CD14-positive monocyte (primary cell): ENCODE data around the gene TREML2. TPM values are rescaled to one million over a fixed set of nuclear protein-coding genes. Genes with fewer than 3 reads are reported as not detected.

Source experiments
- DNase-seq, 3 donors: peaks; one replicate each; pipeline ENCODE4 v3.0.0-alpha.2; 2011 to 2022
- H2AFZ ChIP-seq: 2 replicates; pipeline ENCODE4 v1.6.0; 2012; ENCODE audit warnings: mild to moderate bottlenecking, low read depth, low read length, inconsistent platforms; ENCODE audit not compliant: insufficient read depth, poor library complexity, severe bottlenecking
- H3K27ac ChIP-seq, 2 donors: 1 replicate in 1 of 2; 2 replicates in 1 of 2; pipeline ENCODE4 v1.5.1; 2012 to 2013; ENCODE audit warnings: low read length in 2 of 2, control low read depth in 1 of 2, inconsistent platforms in 1 of 2, low read depth in 1 of 2, mild to moderate bottlenecking in 1 of 2
- H3K27me3 ChIP-seq, 2 donors: one replicate each; pipeline versions ENCODE4 v1.6.0 to v1.6.1; 2011 to 2013; ENCODE audit warnings: low read length in 2 of 2; ENCODE audit not compliant: control insufficient read depth in 2 of 2, insufficient read depth in 2 of 2
- H3K36me3 ChIP-seq, 2 donors: replicated peaks in 1 of 2; 1 replicate in 1 of 2; 2 replicates in 1 of 2; pipeline versions ENCODE4 v1.5.1 to v1.6.1; 2012 to 2013; ENCODE audit warnings: low read length in 2 of 2, control low read depth in 1 of 2, inconsistent platforms in 1 of 2, mild to moderate bottlenecking in 1 of 2; ENCODE audit not compliant: insufficient read depth in 2 of 2, control insufficient read depth in 1 of 2
- H3K4me1 ChIP-seq, 2 donors: 1 replicate in 1 of 2; 2 replicates in 1 of 2; pipeline versions ENCODE4 v1.5.1 to v1.6.1; 2012 to 2013; ENCODE audit warnings: low read length in 2 of 2, control low read depth in 1 of 2, inconsistent platforms in 1 of 2, mild to moderate bottlenecking in 1 of 2, moderate library complexity in 1 of 2; ENCODE audit not compliant: insufficient read depth in 2 of 2, control insufficient read depth in 1 of 2
- H3K4me2 ChIP-seq: replicated peaks from 2 replicates; pipeline ENCODE3; 2012; ENCODE audit warnings: low read length, moderate library complexity, mild to moderate bottlenecking; ENCODE audit not compliant: poor library complexity, severe bottlenecking; ENCODE audit errors: extremely low read depth
- H3K4me3 ChIP-seq, 3 experiments: fragments of 200-600 bp in 1 of 3; sonication (generic) in 1 of 3; replicated peaks in 1 of 3; 1 replicate in 2 of 3; 2 replicates in 1 of 3; pipeline ENCODE4 v1.5.1; 2011 to 2013; ENCODE audit warnings: low read length in 3 of 3, mild to moderate bottlenecking in 3 of 3, control low read depth in 2 of 3, low read depth in 2 of 3, inconsistent platforms in 1 of 3, moderate library complexity in 1 of 3
- H3K79me2 ChIP-seq: 2 replicates; pipeline ENCODE4 v1.6.0; 2012; ENCODE audit warnings: mild to moderate bottlenecking, control low read depth, inconsistent platforms, low read length, moderate library complexity; ENCODE audit not compliant: insufficient read depth
- H3K9ac ChIP-seq: 2 replicates; pipeline ENCODE4 v1.6.0; 2017; ENCODE audit warnings: low read length, mild to moderate bottlenecking; ENCODE audit not compliant: insufficient read depth, poor library complexity, severe bottlenecking
- H3K9me3 ChIP-seq, 2 donors: replicated peaks in 1 of 2; 1 replicate in 1 of 2; 2 replicates in 1 of 2; pipeline versions ENCODE4 v1.5.1 to v1.6.1; 2012 to 2013; ENCODE audit warnings: low read length in 2 of 2, control low read depth in 1 of 2; ENCODE audit not compliant: control insufficient read depth in 1 of 2, insufficient read depth in 1 of 2
- H4K20me1 ChIP-seq: 2 replicates; pipeline ENCODE4 v1.6.0; 2012; ENCODE audit warnings: mild to moderate bottlenecking, low read length, control low read depth, moderate library complexity; ENCODE audit not compliant: insufficient read depth
- H3K27ac Mint-ChIP-seq, 7 donors: one replicate each; pipeline ENCODE4 v1.8.0; 2020; ENCODE audit warnings: mild to moderate bottlenecking in 7 of 7, mixed read lengths in 7 of 7, moderate library complexity in 6 of 7, inconsistent platforms in 2 of 7
- H3K27me3 Mint-ChIP-seq, 3 donors: one replicate each; pipeline ENCODE4 v1.8.0; 2021 to 2022; ENCODE audit warnings: low read depth in 3 of 3, mild to moderate bottlenecking in 3 of 3, mixed read lengths in 3 of 3, moderate library complexity in 3 of 3, inconsistent platforms in 1 of 3
- H3K36me3 Mint-ChIP-seq, 2 donors: one replicate each; pipeline ENCODE4 v1.8.0; 2020; ENCODE audit warnings: mixed read lengths in 2 of 2, inconsistent platforms in 1 of 2, mild to moderate bottlenecking in 1 of 2
- H3K4me1 Mint-ChIP-seq: one replicate; pipeline ENCODE4 v1.8.0; 2020; ENCODE audit warnings: mild to moderate bottlenecking, mixed read lengths
- H3K4me3 Mint-ChIP-seq, 2 donors: one replicate each; pipeline ENCODE4 v1.8.0; 2020; ENCODE audit warnings: mild to moderate bottlenecking in 2 of 2, mixed read lengths in 2 of 2, moderate library complexity in 1 of 2
- H3K9me3 Mint-ChIP-seq, 7 donors: one replicate each; pipeline ENCODE4 v1.8.0; 2020 to 2022; ENCODE audit warnings: mixed read lengths in 7 of 7, mild to moderate bottlenecking in 6 of 7, moderate library complexity in 6 of 7, inconsistent platforms in 2 of 7
- CTCF ChIP-seq: fragments of 200-600 bp; IDR thresholded peaks from one replicate; pipeline ENCODE4 v1.8.0; 2022; ENCODE audit warnings: antibody characterized with exemption, mild to moderate bottlenecking
- WGBS: methylation state at CpG from one replicate; pipeline ENCODE4 v1.1.5; 2013; ENCODE audit warnings: missing lambda C conversion rate; ENCODE audit not compliant: insufficient coverage; 5-methylcytosine and 5-hydroxymethylcytosine counted together
- intact Hi-C, 2 donors: fragments of 100-400 bp; cut with micrococcal nuclease; formaldehyde crosslinking; loops; one replicate each; pipeline versions ENCODE4 v1.15.0 to v1.15.1; 2023
- polyA plus RNA-seq, 3 donors: library from polyadenylated mRNA; depleted of rRNA in 1 of 3; unstranded in 2 of 3; stranded (reverse) in 1 of 3; fragments of 300-500 nt in 2 of 3; fragments of >200 nt in 1 of 3; fragmentation: Illumina TruSeq in 2 of 3; gene quantifications; 1 replicate in 2 of 3; 2 replicates in 1 of 3; pipeline ENCODE4 v1.2.3, GENCODE V29; 2012 to 2021

TREML2 gene
- polyA plus RNA-seq, 3 donors: 0.89 to 4.2 (median 1.1) TPM

- Mint-ChIP-seq H3K27me3 (peaks cover 0 to 7% (median 3%) of the 10 kb centered on the region in 3 donors), H3K36me3 (no peaks in the 10 kb centered on the region), H3K9me3 (peaks cover 0 to 2% (median 0%) of the 10 kb centered on the region in 7 donors), H3K4me3 (no peak overlapping the region), H3K27ac (no peak overlapping the region), H3K4me1 (peaks cover 30% of the 10 kb centered on the region)
- H3K9ac ChIP-seq: no peak overlapping the region
- no CpG with 5 or more reads among the region's 4 CpGs for WGBS
- intact Hi-C loops: no loop called here
- H3K79me2 ChIP-seq: no peaks in the 10 kb centered on the region
- no peak overlapping the region for H3K27ac ChIP-seq
- no peak overlapping the region for H3K4me3 ChIP-seq
- no peaks in the 10 kb centered on the region for H4K20me1 ChIP-seq
- no peaks in the 10 kb centered on the region for H3K27me3 ChIP-seq
- no peak overlapping the region for H3K4me2 ChIP-seq
- H3K9me3 ChIP-seq: no peaks in the 10 kb centered on the region
- no peak for TF ChIP-seq CTCF
- peaks cover 22 to 26% of the 10 kb centered on the region in 2 donors for H3K4me1 ChIP-seq
- H2AFZ ChIP-seq: no peak overlapping the region
- no peak for DNase-seq
- H3K36me3 ChIP-seq: no peaks in the 10 kb centered on the region
Measured at GRCh38 chr6:41164551-41165120, 36.3 kb downstream of the TREML2 start.

- intact Hi-C loops: no loop called here
- no peak overlapping the region for H3K9ac ChIP-seq
- H3K27ac Mint-ChIP-seq: no peak overlapping the region
Measured at GRCh38 chr6:41163419-41163717, 37.6 kb downstream of the TREML2 start.

More at GRCh38 chr6:41163419-41163717, 37.6 kb downstream of the TREML2 start:
- Mint-ChIP-seq H3K4me3 (no peak overlapping the region), H3K36me3 (no peaks in the 10 kb centered on the region), H3K4me1 (peaks cover 30% of the 10 kb centered on the region), H3K9me3 (peaks cover 0 to 2% (median 0%) of the 10 kb centered on the region in 7 donors), H3K27me3 (peaks cover 0 to 9% (median 3%) of the 10 kb centered on the region in 3 donors)
- H3K27ac ChIP-seq: no peak overlapping the region
- WGBS: 100% methylated on average over 1 of the region's 1 CpG
- H3K9me3 ChIP-seq: no peaks in the 10 kb centered on the region
- DNase-seq: no peak
- H3K4me2 ChIP-seq: no peak overlapping the region
- H3K79me2 ChIP-seq: no peaks in the 10 kb centered on the region
- no peaks in the 10 kb centered on the region for H3K27me3 ChIP-seq
- no peaks in the 10 kb centered on the region for H4K20me1 ChIP-seq
- H3K4me1 ChIP-seq: peaks cover 22 to 26% of the 10 kb centered on the region in 2 donors
- TF ChIP-seq CTCF: no peak
- H3K4me3 ChIP-seq: no peak overlapping the region
- no peaks in the 10 kb centered on the region for H3K36me3 ChIP-seq
- no peak overlapping the region for H2AFZ ChIP-seq
